Stimulated activated effector memory CD8-positive, alpha-beta T cell treated with anti-CD3 and anti-CD28 coated beads, Interleukin-12 subunit alpha, Interleukin-12 subunit beta, amount 100 ng/mL, for 72 hours (primary cell): Measurements from ENCODE around the gene SLC26A11.

Source experiments
- ATAC-seq: fragments of 150-1000 bp; cut with Tn5 transposase; 2 replicates; pipeline ENCODE4 v1.10.0; 2021
- DNase-seq, 2 donors: peaks; one replicate each; pipeline ENCODE4 v3.0.0; 2021 to 2022; ENCODE audit warnings: low spot score in 2 of 2
- H3K27ac Mint-ChIP-seq: one replicate; pipeline ENCODE4 v1.8.0; 2022; ENCODE audit warnings: mild to moderate bottlenecking, mixed read lengths
- H3K36me3 Mint-ChIP-seq: one replicate; pipeline ENCODE4 v1.8.0; 2022; ENCODE audit warnings: mild to moderate bottlenecking, mixed read lengths
- H3K4me1 Mint-ChIP-seq: one replicate; pipeline ENCODE4 v1.8.0; 2022; ENCODE audit warnings: mixed read lengths
- H3K4me3 Mint-ChIP-seq: one replicate; pipeline ENCODE4 v1.8.0; 2022; ENCODE audit warnings: mild to moderate bottlenecking, mixed read lengths
- H3K9me3 Mint-ChIP-seq: one replicate; pipeline ENCODE4 v1.8.0; 2022; ENCODE audit warnings: mixed read lengths

SLC26A11 gene

GRCh38 chr17:80209765-80210164 lies 10.5 kb upstream of the SLC26A11 start:
- ATAC-seq: no peak
- H3K4me3 Mint-ChIP-seq: no peak overlapping the region
- H3K36me3 Mint-ChIP-seq: peaks cover 18% of the 10 kb centered on the region
- DNase-seq: no peak
- H3K4me1 Mint-ChIP-seq: no peaks in the 10 kb centered on the region
- no peak overlapping the region for H3K27ac Mint-ChIP-seq
- H3K9me3 Mint-ChIP-seq: no peaks in the 10 kb centered on the region

- peaks cover 18% of the 10 kb centered on the region for H3K36me3 Mint-ChIP-seq
- ATAC-seq (no peak), DNase-seq (no peak)
- H3K27ac Mint-ChIP-seq: no peak overlapping the region
- no peaks in the 10 kb centered on the region for H3K4me1 Mint-ChIP-seq
- no peaks in the 10 kb centered on the region for H3K9me3 Mint-ChIP-seq
- H3K4me3 Mint-ChIP-seq: no peak overlapping the region
These were observed 9.7 kb upstream of the SLC26A11 start for GRCh38 chr17:80210348-80211108.

GRCh38 chr17:80212109-80212508 lies 8.1 kb upstream of the SLC26A11 start:
- DNase-seq (no peak), ATAC-seq (no peak)
- H3K4me3 Mint-ChIP-seq: no peak overlapping the region
- peaks cover 13% of the 10 kb centered on the region for H3K4me1 Mint-ChIP-seq
- H3K27ac Mint-ChIP-seq: no peak overlapping the region
- H3K36me3 Mint-ChIP-seq: peaks cover 29% of the 10 kb centered on the region
- no peaks in the 10 kb centered on the region for H3K9me3 Mint-ChIP-seq

GRCh38 chr17:80212511-80212910 lies 7.7 kb upstream of the SLC26A11 start:
- no peak for DNase-seq
- Mint-ChIP-seq H3K36me3 (peaks cover 33% of the 10 kb centered on the region), H3K9me3 (no peaks in the 10 kb centered on the region), H3K4me1 (peaks cover 17% of the 10 kb centered on the region), H3K4me3 (no peak overlapping the region), H3K27ac (no peak overlapping the region)
- no peak for ATAC-seq

GRCh38 chr17:80212962-80213642 lies 7.1 kb upstream of the SLC26A11 start:
- Mint-ChIP-seq H3K36me3 (peaks cover 36% of the 10 kb centered on the region), H3K27ac (peak overlapping the region; percentile 43), H3K4me3 (no peak overlapping the region), H3K9me3 (no peaks in the 10 kb centered on the region), H3K4me1 (peaks cover 20% of the 10 kb centered on the region)
- no peak for DNase-seq
- ATAC-seq: no peak

GRCh38 chr17:80213643-80213975 lies 6.6 kb upstream of the SLC26A11 start:
- no peak for DNase-seq
- Mint-ChIP-seq H3K4me3 (no peak overlapping the region), H3K9me3 (no peaks in the 10 kb centered on the region), H3K27ac (peak overlapping the region; percentile 43), H3K4me1 (peaks cover 25% of the 10 kb centered on the region), H3K36me3 (peaks cover 38% of the 10 kb centered on the region)
- no peak for ATAC-seq

- no peak overlapping the region for H3K27ac Mint-ChIP-seq
These were observed 6.0 kb upstream of the SLC26A11 start for GRCh38 chr17:80214012-80214877.

GRCh38 chr17:80214878-80215210 lies 5.4 kb upstream of the SLC26A11 start:
- H3K4me3 Mint-ChIP-seq: no peak overlapping the region
- H3K4me1 Mint-ChIP-seq: peaks cover 38% of the 10 kb centered on the region
- no peak for ATAC-seq
- H3K36me3 Mint-ChIP-seq: peaks cover 45% of the 10 kb centered on the region
- H3K27ac Mint-ChIP-seq: no peak overlapping the region
- H3K9me3 Mint-ChIP-seq: no peaks in the 10 kb centered on the region
- DNase-seq: no peak

More at GRCh38 chr17:80214012-80214877, 6.0 kb upstream of the SLC26A11 start:
- no peak for DNase-seq
- Mint-ChIP-seq H3K4me1 (peaks cover 32% of the 10 kb centered on the region), H3K9me3 (no peaks in the 10 kb centered on the region), H3K4me3 (no peak overlapping the region), H3K36me3 (peaks cover 44% of the 10 kb centered on the region)
- no peak for ATAC-seq

- DNase-seq: no peak
- ATAC-seq: no peak
- no peak overlapping the region for H3K4me3 Mint-ChIP-seq
- peaks cover 45% of the 10 kb centered on the region for H3K4me1 Mint-ChIP-seq
- peak overlapping the region; percentile 51 for H3K27ac Mint-ChIP-seq
- peaks cover 33% of the 10 kb centered on the region for H3K36me3 Mint-ChIP-seq
- H3K9me3 Mint-ChIP-seq: no peaks in the 10 kb centered on the region
These were observed 3.5 kb upstream of the SLC26A11 start for GRCh38 chr17:80216473-80217456.

GRCh38 chr17:80217703-80218362 lies 2.4 kb upstream of the SLC26A11 start:
- ATAC-seq (no peak), DNase-seq (no peak)
- no peak overlapping the region for H3K27ac Mint-ChIP-seq
- peaks cover 33% of the 10 kb centered on the region for H3K36me3 Mint-ChIP-seq
- H3K9me3 Mint-ChIP-seq: no peaks in the 10 kb centered on the region
- peaks cover 51% of the 10 kb centered on the region for H3K4me1 Mint-ChIP-seq
- H3K4me3 Mint-ChIP-seq: no peak overlapping the region

- Mint-ChIP-seq H3K27ac (peak overlapping the region; percentile 97), H3K36me3 (peaks cover 33% of the 10 kb centered on the region), H3K9me3 (no peaks in the 10 kb centered on the region), H3K4me3 (peak overlapping the region; percentile 92), H3K4me1 (peaks cover 57% of the 10 kb centered on the region)
- DNase-seq: no peak
- no peak for ATAC-seq
These were observed 1.8 kb upstream of the SLC26A11 start for GRCh38 chr17:80218391-80218790.

- ATAC-seq (peak; percentile 94), DNase-seq (peak; percentile 88 to 97)
- peaks cover 33% of the 10 kb centered on the region for H3K36me3 Mint-ChIP-seq
- H3K4me1 Mint-ChIP-seq: peaks cover 64% of the 10 kb centered on the region
- H3K4me3 Mint-ChIP-seq: peak overlapping the region; percentile 92
- peak overlapping the region; percentile 97 for H3K27ac Mint-ChIP-seq
- no peaks in the 10 kb centered on the region for H3K9me3 Mint-ChIP-seq
These were observed 1.0 kb upstream of the SLC26A11 start for GRCh38 chr17:80219013-80219762.

GRCh38 chr17:80219763-80220053 lies 519 bp upstream of the SLC26A11 start:
- Mint-ChIP-seq H3K4me1 (peaks cover 68% of the 10 kb centered on the region), H3K9me3 (no peaks in the 10 kb centered on the region), H3K27ac (peak overlapping the region; percentile 97), H3K4me3 (peak overlapping the region; percentile 92), H3K36me3 (peaks cover 33% of the 10 kb centered on the region)
- ATAC-seq: peak; percentile 27
- DNase-seq: peak in 1 of 2 donors; percentile 23

GRCh38 chr17:80220736-80221215 lies 549 bp downstream of the SLC26A11 start:
- peak overlapping the region; percentile 92 for H3K4me3 Mint-ChIP-seq
- no peak for DNase-seq
- ATAC-seq: no peak
- H3K27ac Mint-ChIP-seq: no peak overlapping the region
- peaks cover 68% of the 10 kb centered on the region for H3K4me1 Mint-ChIP-seq
- H3K36me3 Mint-ChIP-seq: peaks cover 31% of the 10 kb centered on the region
- H3K9me3 Mint-ChIP-seq: no peaks in the 10 kb centered on the region
